Suprapubic skin (tissue), 3 donors: ENCODE data around the gene FAM187B.

Source experiments
- CTCF ChIP-seq, 2 donors: fragments of 200-600 bp in 1 of 2; fragments of 450-650 bp in 1 of 2; sonication (generic) in 1 of 2; IDR thresholded peaks; one replicate each; pipeline ENCODE4 v1.5.1; 2016 to 2019; ENCODE audit warnings: antibody characterized with exemption in 2 of 2, mild to moderate bottlenecking in 1 of 2, moderate library complexity in 1 of 2
- EP300 ChIP-seq: sonication (generic); formaldehyde crosslinking; IDR thresholded peaks from one replicate; pipeline ENCODE4 v1.6.1; 2017; ENCODE audit warnings: antibody characterized with exemption
- POLR2A ChIP-seq, 2 donors: fragments of 450-650 bp; IDR thresholded peaks; one replicate each; pipeline ENCODE4 v1.6.1; 2017; ENCODE audit warnings: antibody characterized with exemption in 2 of 2, mild to moderate bottlenecking in 2 of 2, moderate library complexity in 2 of 2

DNA sequence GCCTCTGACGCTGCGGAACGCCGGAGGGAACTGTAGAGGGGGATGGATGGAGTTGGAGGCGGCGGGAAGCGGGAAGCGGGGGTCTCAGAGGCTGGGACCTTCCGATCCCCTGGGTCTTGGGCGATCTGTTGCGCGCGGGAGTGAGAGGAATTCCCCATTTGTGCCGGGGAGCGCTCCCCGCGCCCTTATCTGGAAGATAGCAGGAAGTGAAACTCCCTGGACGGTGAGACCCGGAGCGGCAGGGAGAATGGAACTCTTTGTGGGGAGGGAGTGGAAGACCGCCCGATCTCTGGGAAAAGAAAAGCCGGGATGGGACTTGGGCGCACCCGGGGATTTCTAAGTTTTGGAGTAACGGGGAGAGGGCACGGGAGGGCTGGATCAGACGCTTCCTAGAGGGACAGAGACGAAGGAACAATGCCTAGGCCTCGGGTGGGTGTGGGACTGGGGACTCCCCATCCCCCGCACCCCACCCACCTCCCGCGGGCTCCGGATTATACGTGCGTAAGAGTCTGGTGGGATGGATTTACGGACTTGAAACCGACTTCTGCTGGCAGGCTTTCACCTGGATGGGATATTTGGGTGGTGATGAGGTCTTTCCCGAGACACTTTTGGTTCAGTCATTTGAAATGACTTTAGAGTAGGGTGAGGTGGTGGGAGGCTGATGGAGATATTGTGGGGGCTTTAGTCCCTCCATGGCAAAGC is 20.8 kb upstream of the FAM187B start:
- TF ChIP-seq CTCF (IDR thresholded peaks at IDR 0.05) = no peak
- no peak for TF ChIP-seq EP300
- no peak for TF ChIP-seq POLR2A (IDR thresholded peaks at IDR 0.05)
